ENCODE measurements around the gene PRDM16.

Gene PRDM16

GRCh38 chr1:3326516-3327388 lies 257.7 kb downstream of the PRDM16 start:
- no peak for ATAC-seq
- no peak for TF ChIP-seq ESRRG (CRISPR knock-in tag; IDR thresholded peaks at IDR 0.05)
- no peak for TF ChIP-seq ZFP30 (CRISPR knock-in tag; IDR thresholded peaks at IDR 0.05)
- TF ChIP-seq, protein P1, sequence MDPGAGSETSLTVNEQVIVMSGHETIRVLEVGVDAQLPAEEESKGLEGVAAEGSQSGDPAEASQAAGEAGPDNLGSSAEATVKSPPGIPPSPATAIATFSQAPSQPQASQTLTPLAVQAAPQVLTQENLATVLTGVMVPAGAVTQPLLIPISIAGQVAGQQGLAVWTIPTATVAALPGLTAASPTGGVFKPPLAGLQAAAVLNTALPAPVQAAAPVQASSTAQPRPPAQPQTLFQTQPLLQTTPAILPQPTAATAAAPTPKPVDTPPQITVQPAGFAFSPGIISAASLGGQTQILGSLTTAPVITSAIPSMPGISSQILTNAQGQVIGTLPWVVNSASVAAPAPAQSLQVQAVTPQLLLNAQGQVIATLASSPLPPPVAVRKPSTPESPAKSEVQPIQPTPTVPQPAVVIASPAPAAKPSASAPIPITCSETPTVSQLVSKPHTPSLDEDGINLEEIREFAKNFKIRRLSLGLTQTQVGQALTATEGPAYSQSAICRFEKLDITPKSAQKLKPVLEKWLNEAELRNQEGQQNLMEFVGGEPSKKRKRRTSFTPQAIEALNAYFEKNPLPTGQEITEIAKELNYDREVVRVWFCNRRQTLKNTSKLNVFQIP (CRISPR knock-in tag; IDR thresholded peaks at IDR 0.05; ENCODE audit: borderline replicate concordance, low read depth) = no peak
- no peak for TF ChIP-seq TOX (CRISPR knock-in tag; IDR thresholded peaks at IDR 0.05; ENCODE audit: borderline replicate concordance)
- TF ChIP-seq BACH2 (CRISPR knock-in tag; IDR thresholded peaks at IDR 0.05; ENCODE audit: borderline replicate concordance) = no peak
- TF ChIP-seq RARB (CRISPR knock-in tag; IDR thresholded peaks at IDR 0.05) = no peak
- TF ChIP-seq, protein P2, sequence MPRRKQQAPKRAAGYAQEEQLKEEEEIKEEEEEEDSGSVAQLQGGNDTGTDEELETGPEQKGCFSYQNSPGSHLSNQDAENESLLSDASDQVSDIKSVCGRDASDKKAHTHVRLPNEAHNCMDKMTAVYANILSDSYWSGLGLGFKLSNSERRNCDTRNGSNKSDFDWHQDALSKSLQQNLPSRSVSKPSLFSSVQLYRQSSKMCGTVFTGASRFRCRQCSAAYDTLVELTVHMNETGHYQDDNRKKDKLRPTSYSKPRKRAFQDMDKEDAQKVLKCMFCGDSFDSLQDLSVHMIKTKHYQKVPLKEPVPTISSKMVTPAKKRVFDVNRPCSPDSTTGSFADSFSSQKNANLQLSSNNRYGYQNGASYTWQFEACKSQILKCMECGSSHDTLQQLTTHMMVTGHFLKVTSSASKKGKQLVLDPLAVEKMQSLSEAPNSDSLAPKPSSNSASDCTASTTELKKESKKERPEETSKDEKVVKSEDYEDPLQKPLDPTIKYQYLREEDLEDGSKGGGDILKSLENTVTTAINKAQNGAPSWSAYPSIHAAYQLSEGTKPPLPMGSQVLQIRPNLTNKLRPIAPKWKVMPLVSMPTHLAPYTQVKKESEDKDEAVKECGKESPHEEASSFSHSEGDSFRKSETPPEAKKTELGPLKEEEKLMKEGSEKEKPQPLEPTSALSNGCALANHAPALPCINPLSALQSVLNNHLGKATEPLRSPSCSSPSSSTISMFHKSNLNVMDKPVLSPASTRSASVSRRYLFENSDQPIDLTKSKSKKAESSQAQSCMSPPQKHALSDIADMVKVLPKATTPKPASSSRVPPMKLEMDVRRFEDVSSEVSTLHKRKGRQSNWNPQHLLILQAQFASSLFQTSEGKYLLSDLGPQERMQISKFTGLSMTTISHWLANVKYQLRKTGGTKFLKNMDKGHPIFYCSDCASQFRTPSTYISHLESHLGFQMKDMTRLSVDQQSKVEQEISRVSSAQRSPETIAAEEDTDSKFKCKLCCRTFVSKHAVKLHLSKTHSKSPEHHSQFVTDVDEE (CRISPR knock-in tag; IDR thresholded peaks at IDR 0.05) = no peak
- no peak for TF ChIP-seq TCF4 (CRISPR knock-in tag; IDR thresholded peaks at IDR 0.05; ENCODE audit: borderline replicate concordance)
- no peak for TF ChIP-seq ZNF70 (CRISPR knock-in tag; IDR thresholded peaks at IDR 0.05)
- TF ChIP-seq ZNF565 (CRISPR knock-in tag; conservative IDR thresholded peaks at IDR 0.05; ENCODE audit: low read depth) = no peak
- TF ChIP-seq OSR1 (CRISPR knock-in tag; IDR thresholded peaks at IDR 0.05) = no peak
- TF ChIP-seq PATZ1 (CRISPR knock-in tag; IDR thresholded peaks at IDR 0.05; ENCODE audit: borderline replicate concordance) = no peak
- no peak for TF ChIP-seq CSRNP3 (CRISPR knock-in tag; IDR thresholded peaks at IDR 0.05)

DNA sequence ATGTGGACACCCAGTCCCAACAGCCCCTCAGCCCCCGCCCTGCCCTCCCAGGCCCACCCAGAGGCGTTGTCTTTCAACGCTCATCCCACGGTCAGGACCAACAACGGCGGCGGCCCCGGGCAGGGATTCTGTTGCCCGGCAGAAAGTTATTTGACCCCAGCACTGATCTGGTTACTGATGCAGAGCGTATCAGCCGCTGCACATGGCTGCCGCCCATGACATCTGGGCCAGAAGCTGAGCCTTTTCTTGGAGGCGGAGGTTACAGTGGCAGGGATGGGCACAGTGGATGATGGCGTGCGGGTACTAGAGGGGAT lies 258.3 kb downstream of the PRDM16 start:
- TF ChIP-seq CSDC2 (CRISPR knock-in tag; IDR thresholded peaks at IDR 0.05) (no peak), TOX (CRISPR knock-in tag; IDR thresholded peaks at IDR 0.05; ENCODE audit: borderline replicate concordance) (no peak), ZNF565 (CRISPR knock-in tag; conservative IDR thresholded peaks at IDR 0.05; ENCODE audit: low read depth) (no peak), ZFP30 (CRISPR knock-in tag; IDR thresholded peaks at IDR 0.05) (no peak), ZC3H10 (CRISPR knock-in tag; IDR thresholded peaks at IDR 0.05) (no peak), PATZ1 (CRISPR knock-in tag; IDR thresholded peaks at IDR 0.05; ENCODE audit: borderline replicate concordance) (no peak), ZNF70 (CRISPR knock-in tag; IDR thresholded peaks at IDR 0.05) (no peak), ESRRG (CRISPR knock-in tag; IDR thresholded peaks at IDR 0.05) (no peak), GLIS3 (CRISPR knock-in tag; IDR thresholded peaks at IDR 0.05) (no peak), RARB (CRISPR knock-in tag; IDR thresholded peaks at IDR 0.05) (no peak), BACH2 (CRISPR knock-in tag; IDR thresholded peaks at IDR 0.05; ENCODE audit: borderline replicate concordance) (no peak), TCF4 (CRISPR knock-in tag; IDR thresholded peaks at IDR 0.05; ENCODE audit: borderline replicate concordance) (no peak), CREB5 (CRISPR knock-in tag; IDR thresholded peaks at IDR 0.05; ENCODE audit: low read depth) (no peak), SNAI2 (CRISPR knock-in tag; IDR thresholded peaks at IDR 0.05) (no peak), ZFP3 (CRISPR knock-in tag; IDR thresholded peaks at IDR 0.05) (no peak)
- TF ChIP-seq, protein P2 (CRISPR knock-in tag; IDR thresholded peaks at IDR 0.05) = no peak
- no peak for ATAC-seq
